Upper lobe of left lung (tissue), 6 donors: ENCODE data around the gene DNAJB7. TPM values are rescaled to one million over a fixed set of nuclear protein-coding genes. Genes with fewer than 3 reads are reported as not detected.

ENCODE experiments used
- ATAC-seq, 2 donors: fragments of 200-7000 bp; cut with Tn5 transposase; one replicate each; pipeline ENCODE4 v1.9.1; 2022; ENCODE audit warnings: mild to moderate bottlenecking in 2 of 2, moderate library complexity in 2 of 2; ENCODE audit not compliant: low FRiP score in 2 of 2
- DNase-seq, 2 donors: peaks; one replicate each; pipeline ENCODE4 v3.0.0-alpha.2; 2019 to 2020
- H3K27ac ChIP-seq, 4 donors: fragments of 200-600 bp; sonication (generic); one replicate each; pipeline ENCODE4 v1.5.1; 2016 to 2019
- H3K27me3 ChIP-seq, 4 donors: fragments of 200-600 bp; sonication (generic); one replicate each; pipeline ENCODE4 v1.5.1; 2017 to 2019
- H3K36me3 ChIP-seq, 4 donors: fragments of 200-600 bp; sonication (generic); one replicate each; pipeline ENCODE4 v1.5.1; 2016 to 2019
- H3K4me1 ChIP-seq, 4 donors: fragments of 200-600 bp; sonication (generic); one replicate each; pipeline ENCODE4 v1.5.1; 2018 to 2019
- H3K4me3 ChIP-seq, 4 donors: fragments of 200-600 bp; sonication (generic); one replicate each; pipeline ENCODE4 v1.5.1; 2017 to 2019; ENCODE audit warnings: mild to moderate bottlenecking in 2 of 4, moderate library complexity in 1 of 4
- H3K9me3 ChIP-seq, 4 donors: fragments of 200-600 bp; sonication (generic); one replicate each; pipeline ENCODE4 v1.5.1; 2018 to 2019
- EP300 ChIP-seq, 4 donors: sonication (generic); formaldehyde crosslinking; IDR thresholded peaks; one replicate each; pipeline ENCODE4 v1.5.1; 2017; ENCODE audit warnings: antibody characterized with exemption in 4 of 4, control low read depth in 2 of 4
- POLR2A ChIP-seq, 4 donors: fragments of 450-650 bp; IDR thresholded peaks; one replicate each; pipeline ENCODE4 v1.5.1; 2016 to 2017; ENCODE audit warnings: antibody characterized with exemption in 4 of 4, mild to moderate bottlenecking in 2 of 4
- POLR2AphosphoS5 ChIP-seq, 2 donors: sonication (generic); formaldehyde crosslinking; IDR thresholded peaks; one replicate each; pipeline ENCODE4 v1.5.1; 2017; ENCODE audit warnings: antibody characterized with exemption in 2 of 2
- WGBS, 2 donors: methylation state at CpG; one replicate each; pipeline ENCODE4 v1.1.5; 2017 to 2018; 5-methylcytosine and 5-hydroxymethylcytosine counted together
- total RNA-seq, 6 donors: library from RNA; depleted of rRNA in 4 of 6; stranded (reverse); fragments of >200 nt in 4 of 6; gene quantifications; one replicate each; pipeline versions ENCODE4 v1.1.0 to v1.2.1, GENCODE V29; 2016 to 2021
- TF ChIP-seq, protein P1 (sequence below), 6 experiments: fragments of 450-650 bp in 4 of 6; fragments of 200-600 bp in 2 of 6; sonication (generic) in 2 of 6; IDR thresholded peaks; one replicate each; pipeline ENCODE4 v1.5.1; 2016 to 2019; ENCODE audit warnings: antibody characterized with exemption in 6 of 6
- donor health status: DM: no; HTN: no; CAD: no; lungs with moderate emphysema.
- donor health status: DM: no; HTN: yes; CAD: no; lungs with severe emphysema.

Gene DNAJB7
- total RNA-seq, 6 donors from 2014 or later: not detected

DNA sequence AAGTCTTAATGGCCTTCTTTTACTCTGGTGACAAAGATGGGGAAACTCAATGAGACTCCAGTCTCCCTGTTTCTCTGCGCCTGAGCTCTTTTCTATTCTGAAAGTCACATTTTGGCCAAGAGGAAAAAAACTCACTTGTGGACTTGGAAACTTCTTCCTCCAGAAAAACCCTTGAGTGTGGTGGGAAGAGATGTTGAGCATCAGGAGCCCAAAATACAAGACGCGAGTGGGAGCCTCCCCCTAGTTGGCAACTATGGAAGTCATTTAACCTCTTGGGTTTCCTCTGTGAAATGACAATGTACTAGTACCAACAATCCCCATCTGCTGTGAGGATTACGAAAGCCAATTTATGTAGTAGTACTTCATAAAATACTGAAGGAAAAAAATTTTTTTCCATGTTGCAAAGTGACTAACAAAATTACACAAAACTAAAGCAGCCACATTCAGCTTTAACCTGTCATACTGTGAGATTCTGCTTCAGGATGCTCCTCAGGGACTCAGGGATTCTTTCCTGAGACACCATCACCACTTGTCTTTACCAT, 42.2 kb downstream of the DNAJB7 start:
- peak overlapping the region; percentile 72 to 90 (median 82) for H3K27ac ChIP-seq
- peak overlapping the region; percentile 87 to 100 (median 95) for H3K4me3 ChIP-seq
- no peaks in the 10 kb centered on the region for H3K27me3 ChIP-seq
- TF ChIP-seq, protein P1, sequence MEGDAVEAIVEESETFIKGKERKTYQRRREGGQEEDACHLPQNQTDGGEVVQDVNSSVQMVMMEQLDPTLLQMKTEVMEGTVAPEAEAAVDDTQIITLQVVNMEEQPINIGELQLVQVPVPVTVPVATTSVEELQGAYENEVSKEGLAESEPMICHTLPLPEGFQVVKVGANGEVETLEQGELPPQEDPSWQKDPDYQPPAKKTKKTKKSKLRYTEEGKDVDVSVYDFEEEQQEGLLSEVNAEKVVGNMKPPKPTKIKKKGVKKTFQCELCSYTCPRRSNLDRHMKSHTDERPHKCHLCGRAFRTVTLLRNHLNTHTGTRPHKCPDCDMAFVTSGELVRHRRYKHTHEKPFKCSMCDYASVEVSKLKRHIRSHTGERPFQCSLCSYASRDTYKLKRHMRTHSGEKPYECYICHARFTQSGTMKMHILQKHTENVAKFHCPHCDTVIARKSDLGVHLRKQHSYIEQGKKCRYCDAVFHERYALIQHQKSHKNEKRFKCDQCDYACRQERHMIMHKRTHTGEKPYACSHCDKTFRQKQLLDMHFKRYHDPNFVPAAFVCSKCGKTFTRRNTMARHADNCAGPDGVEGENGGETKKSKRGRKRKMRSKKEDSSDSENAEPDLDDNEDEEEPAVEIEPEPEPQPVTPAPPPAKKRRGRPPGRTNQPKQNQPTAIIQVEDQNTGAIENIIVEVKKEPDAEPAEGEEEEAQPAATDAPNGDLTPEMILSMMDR (IDR thresholded peaks at IDR 0.05): no peak
- no peak for TF ChIP-seq POLR2AphosphoS5 (IDR thresholded peaks at IDR 0.05)
- TF ChIP-seq POLR2A (IDR thresholded peaks at IDR 0.05): no peak
- TF ChIP-seq EP300 (IDR thresholded peaks at IDR 0.05): no peak
- H3K36me3 ChIP-seq: peaks cover 0 to 16% (median 6%) of the 10 kb centered on the region in 4 donors
- ATAC-seq (peak; percentile 17 to 45), DNase-seq (no peak)
- H3K9me3 ChIP-seq: no peaks in the 10 kb centered on the region
- 2 to 4% methylated on average over 4 of the region's 4 CpGs for WGBS, 2 donors
- H3K4me1 ChIP-seq: peaks cover 13 to 35% (median 22%) of the 10 kb centered on the region in 4 donors

DNA sequence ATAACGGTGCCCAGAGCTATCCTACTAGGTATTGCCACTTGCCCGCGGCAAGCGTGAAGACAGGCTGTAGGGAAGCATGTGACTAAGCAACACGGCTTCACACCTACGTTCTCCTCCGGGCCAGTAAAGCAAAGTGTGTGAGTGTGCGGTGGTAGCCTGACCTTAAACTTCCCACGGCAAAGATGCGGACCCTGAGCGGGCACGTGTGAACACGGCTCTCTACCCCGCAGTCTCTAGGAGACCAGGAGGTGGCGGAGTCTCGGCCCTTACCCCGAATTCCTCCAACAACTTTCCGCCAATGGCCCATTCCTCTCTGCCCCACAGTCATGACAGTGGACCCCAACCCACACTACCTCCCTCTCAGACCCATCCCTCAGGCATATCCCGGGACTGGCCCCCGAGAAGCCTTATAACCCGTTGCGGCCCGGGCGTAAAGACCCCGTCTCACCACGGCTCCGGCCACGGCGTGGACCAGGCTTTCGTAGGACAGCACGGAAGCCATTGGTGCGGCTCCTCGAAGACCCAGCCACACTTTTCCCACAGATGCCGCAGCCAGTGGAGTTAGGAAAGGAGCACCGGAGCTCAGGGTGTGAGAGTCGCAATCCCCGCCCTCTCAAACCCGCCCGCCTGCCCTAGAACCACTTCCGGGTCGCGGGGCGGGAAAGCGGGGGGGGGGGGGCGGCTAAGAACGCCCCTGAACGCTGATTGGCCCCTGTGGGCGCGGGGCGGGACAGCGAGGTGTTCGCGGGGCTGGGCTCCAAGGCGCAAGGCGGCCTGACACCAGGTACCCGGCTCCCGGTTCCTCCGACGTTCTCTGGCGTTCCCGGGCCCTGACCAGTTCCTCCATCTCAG, 42.9 kb downstream of the DNAJB7 start, which contains the start of gene SLC25A17:
Gene SLC25A17 (minus strand): TSS at position 600 of the 852 bp plus-strand sequence. CDS start 98 bp downstream, at position 502.
- H3K27ac ChIP-seq: peak within 1 kb of the TSS; percentile 72 to 90 (median 82)
- no peaks in the 10 kb centered on the region for H3K27me3 ChIP-seq
- no peaks in the 10 kb centered on the region for H3K9me3 ChIP-seq
- TF ChIP-seq EP300 (IDR thresholded peaks at IDR 0.05) (no peak), POLR2A (IDR thresholded peaks at IDR 0.05) (peak in 3 of 4 donors; percentile 30 to 68 (median 32)), POLR2AphosphoS5 (IDR thresholded peaks at IDR 0.05) (peak; percentile 43 to 69)
- TF ChIP-seq, protein P1 (IDR thresholded peaks at IDR 0.05): peak in 5 of 6 experiments; percentile 15 to 57 (median 42)
- ATAC-seq (peak; percentile 97 to 98), DNase-seq (peak; percentile 92 to 97)
- H3K4me1 ChIP-seq: peaks cover 13 to 35% (median 22%) of the 10 kb centered on the region in 4 donors
- peaks cover 0 to 10% (median 3%) of the 10 kb centered on the region in 4 donors for H3K36me3 ChIP-seq
- peak within 1 kb of the TSS; percentile 87 to 100 (median 95) for H3K4me3 ChIP-seq
- 0 to 1% methylated on average over 24 to 31 of the region's 61 CpGs for WGBS, 2 donors

DNA sequence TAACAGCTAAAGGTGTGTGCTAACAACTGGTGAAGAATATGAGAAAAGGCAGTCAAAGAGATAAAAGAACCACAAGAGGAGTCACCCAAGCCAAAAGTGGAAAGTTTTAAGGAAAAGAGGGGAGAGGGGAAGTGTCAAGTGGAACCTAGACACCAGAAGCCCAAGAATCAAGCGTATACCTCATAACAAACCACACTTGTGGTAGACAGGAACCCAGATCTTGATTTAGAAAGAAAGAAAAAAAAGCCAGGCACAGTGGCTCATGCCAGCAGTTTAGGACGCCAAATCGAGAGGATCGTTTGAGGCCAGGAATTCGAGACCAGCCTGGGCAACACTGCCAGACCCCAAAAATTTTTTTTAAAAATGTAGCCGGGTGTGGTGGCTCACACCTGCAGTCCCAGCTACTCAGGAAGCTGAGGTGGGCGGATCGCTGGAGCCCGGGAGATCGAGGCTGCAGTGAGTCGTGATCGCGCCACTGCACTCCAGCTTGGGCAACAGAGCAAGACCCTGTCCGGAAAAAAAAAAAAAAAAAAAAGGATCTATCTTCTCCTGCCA, 43.6 kb downstream of the DNAJB7 start:
- TF ChIP-seq EP300 (IDR thresholded peaks at IDR 0.05) (no peak), POLR2AphosphoS5 (IDR thresholded peaks at IDR 0.05) (no peak), POLR2A (IDR thresholded peaks at IDR 0.05) (no peak)
- TF ChIP-seq, protein P1 (IDR thresholded peaks at IDR 0.05): no peak
- Histone ChIP-seq H3K4me1 (peaks cover 13 to 35% (median 22%) of the 10 kb centered on the region in 4 donors), H3K9me3 (no peaks in the 10 kb centered on the region), H3K36me3 (peaks cover 0 to 3% (median 0%) of the 10 kb centered on the region in 4 donors), H3K4me3 (peak overlapping the region; percentile 87 to 100 (median 95)), H3K27ac (peak overlapping the region in 1 of 4 donors; percentile 90), H3K27me3 (no peaks in the 10 kb centered on the region)
- WGBS, 2 donors: 27 to 36% methylated on average over 13 to 14 of the region's 14 CpGs
- DNase-seq (no peak), ATAC-seq (no peak)

DNA sequence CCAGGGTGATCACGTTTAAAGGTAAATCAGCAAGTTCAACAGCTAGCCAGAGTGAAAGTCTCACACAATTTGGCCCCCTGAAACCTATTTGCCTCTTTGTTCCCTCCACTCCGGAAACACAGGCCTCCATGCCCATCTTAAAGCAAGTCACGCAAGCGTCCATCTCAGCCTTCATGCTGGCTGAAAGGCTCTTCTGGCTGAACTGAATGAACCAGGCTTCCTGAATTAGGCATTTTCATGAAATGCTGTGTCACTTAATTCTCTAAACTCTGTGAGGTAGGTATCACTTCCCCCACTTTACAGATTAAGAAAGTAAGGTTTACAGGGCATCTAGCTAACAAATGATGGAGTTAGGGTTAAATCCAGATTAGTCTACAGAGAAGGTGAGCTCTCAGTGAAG, 44.2 kb downstream of the DNAJB7 start:
- H3K9me3 ChIP-seq: no peaks in the 10 kb centered on the region
- ATAC-seq: no peak
- no peak for DNase-seq
- H3K27me3 ChIP-seq: no peaks in the 10 kb centered on the region
- no peak for TF ChIP-seq EP300 (IDR thresholded peaks at IDR 0.05)
- TF ChIP-seq, protein P1 (IDR thresholded peaks at IDR 0.05): no peak
- no peak for TF ChIP-seq POLR2AphosphoS5 (IDR thresholded peaks at IDR 0.05)
- TF ChIP-seq POLR2A (IDR thresholded peaks at IDR 0.05): no peak
- no peaks in the 10 kb centered on the region for H3K36me3 ChIP-seq
- H3K27ac ChIP-seq: no peak overlapping the region
- WGBS, 2 donors: 89 to 92% methylated on average over 4 of the region's 4 CpGs
- peaks cover 13 to 35% (median 22%) of the 10 kb centered on the region in 4 donors for H3K4me1 ChIP-seq
- peak overlapping the region in 2 of 4 donors; percentile 94 to 100 for H3K4me3 ChIP-seq
